GM19193 (cell line): ENCODE results near the gene SLC25A13.

ENCODE experiments used
- POLR2A ChIP-seq: IDR thresholded peaks from 4 replicates; pipeline ENCODE4 v1.6.1; 2011; ENCODE audit not compliant: insufficient read depth, insufficient read length; ENCODE audit errors: extremely low read depth

SLC25A13 gene

GRCh38 chr7:96276019-96276418, 45.9 kb downstream of the SLC25A13 start:
- TF ChIP-seq POLR2A = no peak

- TF ChIP-seq POLR2A = no peak
These were observed 48.2 kb downstream of the SLC25A13 start for GRCh38 chr7:96273716-96274115.

GRCh38 chr7:96269246-96269994, 52.5 kb downstream of the SLC25A13 start:
- TF ChIP-seq POLR2A = no peak

GRCh38 chr7:96266580-96266979, 55.3 kb downstream of the SLC25A13 start:
- no peak for TF ChIP-seq POLR2A

DNA sequence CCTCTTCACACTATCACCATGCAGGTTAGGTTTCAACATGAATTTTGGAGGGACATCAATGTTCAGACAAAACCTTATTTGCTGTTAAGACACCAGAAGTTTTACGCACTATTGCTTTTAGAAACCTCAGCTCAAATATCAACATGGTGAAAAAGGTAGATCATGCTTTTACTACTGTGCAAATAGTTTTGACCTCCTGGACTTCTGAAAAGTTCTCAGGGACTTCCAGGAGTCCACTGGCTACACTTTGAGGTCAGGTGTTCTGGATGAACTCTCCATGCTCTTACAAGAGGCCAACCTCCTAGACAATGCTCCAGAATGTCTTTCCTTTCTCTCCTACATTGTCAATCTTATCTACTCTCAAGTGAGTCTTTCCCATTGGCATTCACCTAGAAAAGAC, 55.9 kb downstream of the SLC25A13 start:
- TF ChIP-seq POLR2A = no peak

DNA sequence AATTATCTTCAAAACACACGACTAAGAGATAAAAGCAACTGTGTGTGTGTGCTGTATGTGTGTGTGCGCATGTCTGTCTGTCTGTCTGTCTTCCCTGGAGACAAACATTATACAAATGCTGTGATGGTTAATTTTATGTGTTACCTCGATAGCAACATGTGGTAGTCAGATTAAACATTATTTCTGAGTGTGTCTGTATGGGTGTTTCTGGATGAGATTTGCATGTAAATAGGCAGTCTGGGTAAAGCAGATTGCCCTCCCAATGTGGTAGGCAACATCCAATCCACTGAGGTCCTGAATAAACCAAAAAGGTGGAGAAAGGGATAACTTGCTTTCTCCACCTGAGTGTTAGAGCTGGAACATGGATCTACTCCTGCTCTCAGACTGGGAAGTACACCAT, 67.9 kb downstream of the SLC25A13 start:
- no peak for TF ChIP-seq POLR2A

DNA sequence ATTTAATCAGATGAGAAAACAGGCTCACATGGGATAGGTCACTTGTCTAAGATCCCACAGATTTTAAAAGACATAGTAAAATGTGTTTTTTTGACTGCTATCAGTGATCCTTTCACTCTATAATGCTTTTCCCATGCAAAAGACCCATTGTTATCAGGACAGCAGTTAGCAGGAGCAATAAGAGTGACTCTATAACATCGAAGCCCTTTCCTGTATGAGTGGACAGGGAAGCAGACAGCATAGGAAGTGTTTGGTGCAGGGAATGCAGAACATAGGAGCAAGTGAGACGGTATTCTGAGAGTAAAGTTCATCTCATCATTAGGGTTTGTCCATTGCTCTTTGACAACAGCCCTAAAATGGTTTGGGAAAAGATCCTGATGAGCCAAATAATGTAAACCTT, 68.5 kb downstream of the SLC25A13 start:
- TF ChIP-seq POLR2A = no peak

GRCh38 chr7:96250776-96251361, 71.0 kb downstream of the SLC25A13 start:
- TF ChIP-seq POLR2A = no peak

DNA sequence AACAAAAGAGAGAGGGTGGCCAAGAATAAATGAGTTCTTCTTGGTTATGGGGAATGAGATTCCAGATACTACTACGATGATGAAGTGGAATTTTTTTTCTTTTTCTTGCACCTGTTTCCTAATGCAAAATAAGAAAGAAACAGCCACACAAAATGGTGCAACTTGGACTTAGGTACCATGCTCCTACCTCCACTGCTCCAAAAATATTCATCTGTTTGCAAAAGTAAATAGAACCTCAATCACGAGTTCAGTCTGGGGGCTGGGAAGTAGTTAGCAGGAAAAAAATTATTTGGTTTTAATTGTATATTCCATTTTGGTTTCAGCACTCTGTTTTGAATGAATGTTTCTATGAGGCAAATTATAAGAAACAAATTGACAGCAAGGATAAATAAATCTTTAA, 73.5 kb downstream of the SLC25A13 start:
- TF ChIP-seq POLR2A = no peak

DNA sequence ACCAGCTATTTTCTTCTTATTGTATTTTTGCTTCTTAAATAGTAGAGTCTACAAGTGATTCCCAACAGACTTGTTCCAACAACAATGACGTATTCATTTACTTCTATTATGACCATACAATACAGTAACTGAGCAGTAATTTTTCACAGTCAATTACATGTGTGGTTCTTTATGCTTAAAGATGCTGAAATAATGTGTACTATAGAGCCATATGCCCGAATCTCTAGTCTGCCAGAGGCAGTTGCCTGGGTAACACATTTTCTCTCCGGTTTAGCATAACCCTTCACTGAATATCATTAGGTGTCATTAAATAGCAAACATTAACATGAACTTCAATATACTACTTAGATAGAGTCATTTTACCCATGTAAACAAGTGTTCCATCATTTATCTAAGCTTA, 75.0 kb downstream of the SLC25A13 start:
- TF ChIP-seq POLR2A = no peak

- no peak for TF ChIP-seq POLR2A
These were observed 77.0 kb downstream of the SLC25A13 start for GRCh38 chr7:96244992-96245292.

DNA sequence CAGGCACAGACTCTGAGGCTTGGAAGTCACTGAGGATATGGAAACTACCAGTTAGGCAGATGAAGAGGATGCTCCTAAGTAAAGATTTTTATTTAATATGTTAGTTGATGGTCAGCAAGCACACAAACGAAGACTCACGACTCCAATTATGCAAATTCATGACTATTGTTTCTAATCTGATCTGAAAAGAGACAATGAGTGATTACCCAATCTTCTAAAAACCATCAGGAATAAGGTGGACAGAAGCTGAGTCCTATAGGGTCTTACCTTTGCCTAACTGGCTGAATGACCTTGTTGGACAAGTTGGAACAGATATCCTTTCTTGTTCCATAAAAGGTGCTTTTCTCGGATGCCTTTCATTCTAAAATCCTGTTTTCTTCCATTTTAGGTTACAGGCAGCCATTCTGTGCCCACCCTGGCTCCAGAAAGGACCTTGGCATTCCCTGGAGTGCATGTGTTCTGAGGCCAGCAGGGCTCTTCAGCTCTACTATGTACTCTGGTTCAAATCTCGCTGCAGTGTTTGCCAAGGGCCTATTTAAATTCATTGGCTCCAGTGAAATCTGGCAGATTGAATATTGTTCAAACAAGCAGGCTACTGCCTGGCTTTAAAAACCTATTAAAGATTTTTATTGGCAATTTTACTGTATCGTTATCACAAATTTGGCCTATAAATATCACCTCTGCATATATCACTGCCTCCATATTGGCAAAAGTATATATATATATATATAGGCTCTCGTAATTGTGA, 77.5 kb downstream of the SLC25A13 start:
- no peak for TF ChIP-seq POLR2A

DNA sequence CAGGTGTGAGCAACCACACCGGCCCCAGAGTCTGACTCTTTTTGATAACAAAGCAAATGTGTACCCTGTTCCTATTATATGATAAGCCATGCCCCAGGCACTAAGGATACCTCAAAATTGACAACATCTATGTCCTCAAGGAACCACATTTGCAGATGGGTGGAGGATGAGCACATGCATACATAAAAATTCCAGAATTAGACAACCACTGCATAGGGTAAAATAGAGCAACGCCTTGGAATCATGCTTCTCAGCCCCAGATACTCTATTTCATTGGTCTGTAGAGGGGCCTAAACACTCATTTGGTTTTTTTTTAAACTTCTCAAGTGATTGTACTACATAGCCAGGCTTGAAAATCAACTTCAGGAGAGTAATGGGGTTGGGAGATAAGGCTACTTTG, 78.7 kb downstream of the SLC25A13 start:
- TF ChIP-seq POLR2A = no peak

- TF ChIP-seq POLR2A = no peak
These were observed 80.0 kb downstream of the SLC25A13 start for GRCh38 chr7:96241855-96242254.

DNA sequence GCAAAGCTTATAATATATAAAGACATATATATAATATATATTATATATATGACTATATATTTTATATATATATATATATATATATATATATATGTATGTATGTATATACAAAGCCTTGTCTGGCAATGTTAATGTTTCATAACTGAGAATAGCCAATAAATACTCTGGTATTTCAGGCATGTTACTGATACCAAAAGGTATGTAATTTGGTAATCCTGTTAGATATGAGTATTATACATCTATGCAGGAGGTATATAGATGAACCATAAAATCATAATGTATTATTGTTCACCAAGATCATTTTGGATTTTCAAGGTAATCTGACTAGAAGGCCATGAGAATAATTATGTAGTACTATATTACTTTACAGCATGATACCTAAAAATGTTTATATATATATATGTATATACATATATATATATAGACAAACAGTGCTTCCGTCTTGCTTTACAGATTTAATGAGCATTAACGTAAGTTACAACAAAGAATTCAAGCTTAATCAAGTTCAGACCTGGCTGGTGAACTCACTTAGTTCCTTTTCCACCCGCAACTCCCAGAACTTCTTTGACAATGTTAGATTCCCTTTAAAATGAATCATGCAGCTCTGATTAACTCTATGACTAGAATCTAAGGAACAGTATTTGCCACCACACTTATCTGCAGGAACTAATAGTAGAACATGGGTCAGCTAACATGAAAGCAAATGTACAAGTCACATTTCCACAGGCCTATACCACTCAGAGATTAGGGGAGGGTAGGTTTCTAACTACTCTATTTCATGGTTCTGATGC, 82.7 kb downstream of the SLC25A13 start:
- TF ChIP-seq POLR2A = no peak
